IMR-90 (cell line): ENCODE data around the gene PSMB3. TPM values are rescaled to one million over a fixed set of nuclear protein-coding genes. Genes with fewer than 3 reads are reported as not detected.

Source experiments
- ATAC-seq: fragments of 200-7000 bp; cut with Tn5 transposase; 2 replicates; pipeline ENCODE4 v1.9.1; 2020; ENCODE audit warnings: low read depth, mild to moderate bottlenecking, moderate library complexity
- BruUV-seq: library from RNA; stranded (reverse); fragments of 400-500 nt; replicated peaks from 2 replicates; lab custom pipeline; 2021; lab: Mats Ljungman, UMichigan
- CTCF ChIA-PET: fragments of 300-600 bp; formaldehyde crosslinking; extraction: SDS; loops from one replicate; lab custom pipeline; 2021; ENCODE audit warnings: antibody characterized with exemption; lab: Yijun Ruan, JAX
- POLR2A ChIA-PET: fragments of 300-600 bp; sonication (Branson Sonifier 250); formaldehyde crosslinking; loops from one replicate; lab custom pipeline; 2022; ENCODE audit warnings: antibody characterized with exemption; ENCODE audit not compliant: unreplicated experiment; lab: Charles Lee
- DNase-seq: peaks from one replicate; pipeline ENCODE4 v3.0.0; 2013
- H2AFZ ChIP-seq: replicated peaks from 2 replicates; pipeline ENCODE3; 2013; ENCODE audit warnings: low read length, mild to moderate bottlenecking; ENCODE audit not compliant: poor library complexity
- H2AK5ac ChIP-seq: 2 replicates; pipeline ENCODE4 v1.6.1; 2013; ENCODE audit warnings: low read depth, low read length, inconsistent platforms
- H2AK9ac ChIP-seq: replicated peaks from 2 replicates; pipeline ENCODE3; 2013; ENCODE audit warnings: mild to moderate bottlenecking, low read depth, low read length, moderate library complexity; ENCODE audit not compliant: poor library complexity
- H2BK120ac ChIP-seq: 2 replicates; pipeline ENCODE4 v1.6.1; 2013; ENCODE audit warnings: low read depth, low read length, inconsistent platforms
- H2BK15ac ChIP-seq: 3 replicates; pipeline ENCODE4 v1.6.1; 2013; ENCODE audit warnings: low read depth, low read length, inconsistent platforms
- H2BK20ac ChIP-seq: 2 replicates; pipeline ENCODE4 v1.6.1; 2013; ENCODE audit warnings: low read depth, mild to moderate bottlenecking, inconsistent platforms, low read length, moderate library complexity
- H2BK5ac ChIP-seq: 2 replicates; pipeline ENCODE4 v1.6.1; 2013; ENCODE audit warnings: mild to moderate bottlenecking, low read depth, low read length, inconsistent platforms; ENCODE audit not compliant: poor library complexity, severe bottlenecking
- H3K14ac ChIP-seq: replicated peaks from 2 replicates; pipeline ENCODE4 v1.6.1; 2013; ENCODE audit warnings: low read depth, low read length, inconsistent platforms
- H3K18ac ChIP-seq: 2 replicates; pipeline ENCODE4 v1.6.1; 2013; ENCODE audit warnings: low read depth, low read length, control low read depth
- H3K23ac ChIP-seq: 2 replicates; pipeline ENCODE4 v1.6.1; 2013; ENCODE audit warnings: low read depth, low read length, inconsistent platforms
- H3K27ac ChIP-seq: 2 replicates; pipeline ENCODE4 v1.5.1; 2013; ENCODE audit warnings: mild to moderate bottlenecking, control low read depth, low read length; ENCODE audit not compliant: insufficient read depth
- H3K27me3 ChIP-seq: 2 replicates; pipeline ENCODE4 v1.6.1; 2013; ENCODE audit warnings: low read length; ENCODE audit not compliant: control insufficient read depth, insufficient read depth
- H3K36me3 ChIP-seq: 2 replicates; pipeline ENCODE4 v1.6.1; 2013; ENCODE audit warnings: low read length, mixed read lengths; ENCODE audit not compliant: control insufficient read depth, insufficient read depth
- H3K4ac ChIP-seq: 2 replicates; pipeline ENCODE4 v1.6.1; 2013; ENCODE audit warnings: low read depth, low read length, inconsistent platforms
- H3K4me1 ChIP-seq: 2 replicates; pipeline ENCODE4 v1.6.1; 2013; ENCODE audit warnings: low read length, mixed read lengths; ENCODE audit not compliant: control insufficient read depth, insufficient read depth
- H3K4me2 ChIP-seq: 2 replicates; pipeline ENCODE4 v1.6.1; 2013; ENCODE audit warnings: low read depth, mild to moderate bottlenecking, control low read depth, low read length, moderate library complexity
- H3K4me3 ChIP-seq: 2 replicates; pipeline ENCODE4 v1.5.1; 2013; ENCODE audit warnings: low read depth, mild to moderate bottlenecking, control low read depth, low read length, moderate library complexity; ENCODE audit not compliant: insufficient read depth
- H3K56ac ChIP-seq: 2 replicates; pipeline ENCODE4 v1.6.1; 2013; ENCODE audit warnings: low read length, inconsistent platforms; ENCODE audit not compliant: insufficient read depth; ENCODE audit errors: extremely low read depth
- H3K79me1 ChIP-seq, 2 experiments: 2 replicates each; pipeline ENCODE4 v1.6.1; 2013; ENCODE audit warnings: low read length in 2 of 2, inconsistent platforms in 1 of 2, low read depth in 1 of 2
- H3K9ac ChIP-seq: 2 replicates; pipeline ENCODE4 v1.6.1; 2013; ENCODE audit warnings: low read depth, low read length, control low read depth
- H3K9me1 ChIP-seq: 2 replicates; pipeline ENCODE4 v1.6.1; 2013; ENCODE audit warnings: low read length, inconsistent platforms; ENCODE audit not compliant: insufficient read depth
- H3K9me3 ChIP-seq: 2 replicates; pipeline ENCODE4 v1.6.1; 2013; ENCODE audit warnings: low read length; ENCODE audit not compliant: control insufficient read depth, insufficient read depth
- H4K20me1 ChIP-seq: 2 replicates; pipeline ENCODE4 v1.6.1; 2013; ENCODE audit warnings: low read length, inconsistent platforms; ENCODE audit not compliant: insufficient read depth
- H4K5ac ChIP-seq: 2 replicates; pipeline ENCODE4 v1.6.1; 2013; ENCODE audit warnings: mild to moderate bottlenecking, low read depth, low read length, control low read depth
- H4K8ac ChIP-seq, 2 experiments: 2 replicates each; pipeline ENCODE4 v1.6.1; 2013; ENCODE audit warnings: low read depth in 2 of 2, low read length in 2 of 2, control low read depth in 1 of 2, inconsistent platforms in 1 of 2
- H4K91ac ChIP-seq: 2 replicates; pipeline ENCODE4 v1.6.1; 2013; ENCODE audit warnings: low read depth, low read length, inconsistent platforms; ENCODE audit not compliant: insufficient read depth
- BHLHE40 ChIP-seq: fragments of 150-350 bp; IDR thresholded peaks from 2 replicates; pipeline ENCODE4 v1.6.1; 2016; ENCODE audit warnings: mild to moderate bottlenecking, low read depth, low read length
- POLR2A ChIP-seq: IDR thresholded peaks from 2 replicates; pipeline ENCODE4 v1.6.1; 2012; ENCODE audit warnings: mild to moderate bottlenecking, low read depth, low read length
- RCOR1 ChIP-seq: IDR thresholded peaks from 2 replicates; pipeline ENCODE4 v1.6.1; 2012; ENCODE audit warnings: mild to moderate bottlenecking, low read length, improper control_type of control experiment; ENCODE audit not compliant: insufficient replicate concordance
- WGBS, 2 experiments: methylation state at CpG; one replicate each; pipeline versions ENCODE4 v1.1.5 to v1.1.7; 2013; ENCODE audit warnings: missing lambda C conversion rate in 2 of 2; ENCODE audit not compliant: insufficient read length in 1 of 2; ENCODE audit errors: extremely low coverage in 2 of 2; 5-methylcytosine and 5-hydroxymethylcytosine counted together
- dilution Hi-C: fragments of 300-500 bp; cut with HindIII; formaldehyde crosslinking; loops from one replicate; pipeline ENCODE4 v1.14.3; 2018; ENCODE audit warnings: low sequenced_read_pairs; ENCODE audit not compliant: unreplicated experiment
- in situ Hi-C: fragments of 300-500 bp; cut with MboI; formaldehyde crosslinking; loops from 3 replicates; pipeline ENCODE4 v1.14.3; 2019; ENCODE audit warnings: low sequenced_read_pairs, inconsistent platforms, mixed read lengths
- intact Hi-C: fragments of 100-400 bp; cut with micrococcal nuclease; formaldehyde crosslinking; loops from 2 replicates; pipeline ENCODE4 v1.10.0; 2022
- polyA plus RNA-seq, 3 experiments: library from polyadenylated mRNA; depleted of rRNA; stranded (reverse); fragments of >200 nt; gene quantifications; 2 replicates each; pipeline ENCODE4 v1.2.3, GENCODE V29; 2012; ENCODE audit warnings: low replicate concordance in 1 of 3
- total RNA-seq: library from RNA; depleted of rRNA; stranded (reverse); fragments of >200 nt; gene quantifications from 2 replicates; pipeline ENCODE4 v1.2.3, GENCODE V29; 2012

PSMB3 gene
- total and polyA plus RNA-seq, 2 of the 4 experiments (the other 2 are of a cell fraction): 480 to 828 TPM

GRCh38 chr17:38729368-38729885 is 23.1 kb upstream of the PSMB3 start:
- Histone ChIP-seq H3K4ac (peak overlapping the region; percentile 34), H4K20me1 (peaks cover 21% of the 10 kb centered on the region), H3K14ac (peak overlapping the region; percentile 84), H3K4me3 (peak overlapping the region; percentile 77), H2BK120ac (no peak overlapping the region), H4K91ac (peak overlapping the region; percentile 91), H4K8ac (peak overlapping the region; percentile 82 to 97), H3K56ac (peak overlapping the region; percentile 56; the same call in 1 of the 2 replicates), H3K36me3 (peaks cover 23% of the 10 kb centered on the region), H3K18ac (no peak overlapping the region; the same call in 1 of the 2 replicates), H2BK20ac (no peak overlapping the region), H2AK9ac (peak overlapping the region; percentile 95), H3K27ac (peak overlapping the region; percentile 75), H2BK5ac (peak overlapping the region; percentile 62), H3K9me1 (0 out of 2 replicates have a peak, but pooled peaks cover 11% of the 10 kb centered on the region), H3K23ac (peak overlapping the region; percentile 73; the same call in 1 of the 2 replicates), H2AFZ (peak overlapping the region; percentile 100), H3K4me1 (peaks cover 12% of the 10 kb centered on the region), H3K4me2 (peak overlapping the region; percentile 77), H3K9ac (peak overlapping the region; percentile 76), H4K5ac (peak overlapping the region; percentile 68), H2BK15ac (no peak overlapping the region; the same call in 2 of the 3 replicates), H3K79me1 (peaks cover 11 to 49% of the 10 kb centered on the region in 2 experiments; a peak in 3 of 4 replicates), H2AK5ac (peak overlapping the region; percentile 30), H3K27me3 (no peaks in the 10 kb centered on the region), H3K9me3 (no peaks in the 10 kb centered on the region)
- TF ChIP-seq RCOR1 (no peak), POLR2A (no peak), BHLHE40 (no peak)
- ATAC-seq (no peak), DNase-seq (no peak)
- intact Hi-C loops: no loop called here
- dilution Hi-C loops: no loop called here
- in situ Hi-C loops: no loop called here
- CTCF ChIA-PET: interaction anchor here (1.1 kb wide), 1 partner anchor 23 kb away, joined by 3 read pairs; no protein-coding TSS in a partner anchor
- POLR2A ChIA-PET: no interaction called here
- BruUV-seq: no TSS peak
- 22% methylated on average over 7 of the region's 14 CpGs; no CpG with 5 or more reads in 1 of the 2 experiments for WGBS, 2 experiments
